Measurements from ENCODE around the gene FAM124A. TPM values are rescaled to one million over a fixed set of nuclear protein-coding genes. Genes with fewer than 3 reads are reported as not detected.

Gene FAM124A
- total RNA-seq, 2 experiments from 2014 or later = 0.44 TPM; not detected in 1

DNA sequence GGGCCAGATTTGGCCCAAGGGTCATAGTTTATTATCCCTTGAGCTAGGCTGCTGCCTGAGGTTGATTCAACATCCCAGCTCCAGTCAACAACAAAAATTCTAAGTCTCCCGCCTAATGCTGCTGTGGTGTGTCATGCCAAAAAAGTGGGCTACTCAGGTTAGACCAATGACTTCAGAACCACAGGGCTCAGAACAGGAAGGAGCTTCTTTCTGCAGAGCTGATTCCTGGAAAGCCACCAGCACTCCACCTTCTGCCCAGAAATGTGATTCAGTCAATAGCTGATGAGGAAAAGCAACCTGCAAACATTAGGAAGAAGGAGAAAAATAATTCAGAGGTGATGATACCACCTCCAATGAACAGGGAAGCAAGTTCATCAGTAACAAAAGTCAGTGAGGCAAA, 61.2 kb downstream of the FAM124A start:
- ChIA-PET POLR2A (interaction anchor here (0.6 kb wide), 2 partner anchors 21 to 1992 kb away, joined by 3 to 4 read pairs; no protein-coding TSS in a partner anchor), CTCF (ENCODE audit: unreplicated experiment) (interaction anchor here (0.6 to 1.1 kb wide), 2 partner anchors 37 to 158 kb away, joined by 3 to 5 read pairs; no protein-coding TSS in a partner anchor)
- Histone ChIP-seq H4K20me1 (ENCODE audit: insufficient read depth, low read length) (no peaks in the 10 kb centered on the region), H3K4me3 (ENCODE audit: low read depth, low read length, poor library complexity, severe bottlenecking) (no peak overlapping the region), H3K9me2 (ENCODE audit: insufficient read depth, low read length) (no peaks in the 10 kb centered on the region), H3K36me3 (ENCODE audit: insufficient read depth, low read length) (no peaks in the 10 kb centered on the region), H3K27ac (ENCODE audit: low read depth, low read length, poor library complexity, severe bottlenecking) (no peak overlapping the region), H3K4me1 (ENCODE audit: insufficient read depth, low read length, poor library complexity, severe bottlenecking) (no peaks in the 10 kb centered on the region), H2AFZ (ENCODE audit: low read length) (no peak overlapping the region), H3K4me2 (ENCODE audit: low read length) (no peak overlapping the region), H3K9me3 (ENCODE audit: low read length) (no peaks in the 10 kb centered on the region), H3K79me2 (ENCODE audit: insufficient read depth, low read depth, low read length) (no peaks in the 10 kb centered on the region)
- no TSS peak for BruUV-seq (replicated peaks)
- TF ChIP-seq EZH2phosphoT487 (IDR thresholded peaks at IDR 0.05; ENCODE audit: borderline replicate concordance, low read depth, low read length) = no peak
- TF ChIP-seq, protein P1, sequence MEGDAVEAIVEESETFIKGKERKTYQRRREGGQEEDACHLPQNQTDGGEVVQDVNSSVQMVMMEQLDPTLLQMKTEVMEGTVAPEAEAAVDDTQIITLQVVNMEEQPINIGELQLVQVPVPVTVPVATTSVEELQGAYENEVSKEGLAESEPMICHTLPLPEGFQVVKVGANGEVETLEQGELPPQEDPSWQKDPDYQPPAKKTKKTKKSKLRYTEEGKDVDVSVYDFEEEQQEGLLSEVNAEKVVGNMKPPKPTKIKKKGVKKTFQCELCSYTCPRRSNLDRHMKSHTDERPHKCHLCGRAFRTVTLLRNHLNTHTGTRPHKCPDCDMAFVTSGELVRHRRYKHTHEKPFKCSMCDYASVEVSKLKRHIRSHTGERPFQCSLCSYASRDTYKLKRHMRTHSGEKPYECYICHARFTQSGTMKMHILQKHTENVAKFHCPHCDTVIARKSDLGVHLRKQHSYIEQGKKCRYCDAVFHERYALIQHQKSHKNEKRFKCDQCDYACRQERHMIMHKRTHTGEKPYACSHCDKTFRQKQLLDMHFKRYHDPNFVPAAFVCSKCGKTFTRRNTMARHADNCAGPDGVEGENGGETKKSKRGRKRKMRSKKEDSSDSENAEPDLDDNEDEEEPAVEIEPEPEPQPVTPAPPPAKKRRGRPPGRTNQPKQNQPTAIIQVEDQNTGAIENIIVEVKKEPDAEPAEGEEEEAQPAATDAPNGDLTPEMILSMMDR (conservative IDR thresholded peaks at IDR 0.05; ENCODE audit: low read length) = no peak
- intact Hi-C loops (cut with micrococcal nuclease; ENCODE audit: unreplicated experiment) = no loop called here
- no peak for DNase-seq (ENCODE audit: low spot score)

DNA sequence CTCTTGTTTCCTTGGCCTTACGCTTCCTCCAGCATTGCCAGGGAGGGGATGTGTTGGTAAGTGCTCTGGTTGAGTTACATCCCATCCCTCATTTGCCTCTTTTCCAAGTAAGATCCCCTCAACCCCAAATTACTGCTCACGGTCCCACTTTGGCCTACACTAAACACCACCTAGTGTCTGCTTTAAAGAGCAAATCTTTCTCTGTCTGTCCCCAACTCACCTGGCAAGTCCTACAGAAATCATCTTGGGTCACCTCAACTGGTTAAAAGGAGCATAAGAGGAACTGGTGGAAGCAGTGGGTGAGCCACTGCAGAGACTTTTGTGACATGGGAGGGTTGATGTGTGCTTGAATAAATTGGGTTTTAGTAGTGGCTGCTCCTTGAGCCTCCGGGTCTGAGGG, 62.1 kb downstream of the FAM124A start:
- intact Hi-C loops (cut with micrococcal nuclease; ENCODE audit: unreplicated experiment) = no loop called here
- no peak for TF ChIP-seq EZH2phosphoT487 (IDR thresholded peaks at IDR 0.05; ENCODE audit: borderline replicate concordance, low read depth, low read length)
- TF ChIP-seq, protein P1 (conservative IDR thresholded peaks at IDR 0.05; ENCODE audit: low read length) = peak; percentile 39; the same call in 1 of the 2 replicates
- H3K27ac ChIP-seq (ENCODE audit: low read depth, low read length, poor library complexity, severe bottlenecking) = no peak overlapping the region

More for the DNA sequence above, 62.1 kb downstream of the FAM124A start:
- no TSS peak for BruUV-seq (replicated peaks)
- Histone ChIP-seq H3K4me3 (ENCODE audit: low read depth, low read length, poor library complexity, severe bottlenecking) (no peak overlapping the region), H3K36me3 (ENCODE audit: insufficient read depth, low read length) (no peaks in the 10 kb centered on the region), H3K79me2 (ENCODE audit: insufficient read depth, low read depth, low read length) (no peaks in the 10 kb centered on the region), H2AFZ (ENCODE audit: low read length) (no peak overlapping the region), H3K4me1 (ENCODE audit: insufficient read depth, low read length, poor library complexity, severe bottlenecking) (no peaks in the 10 kb centered on the region), H3K9me2 (ENCODE audit: insufficient read depth, low read length) (no peaks in the 10 kb centered on the region), H3K9me3 (ENCODE audit: low read length) (no peaks in the 10 kb centered on the region), H3K4me2 (ENCODE audit: low read length) (no peak overlapping the region), H4K20me1 (ENCODE audit: insufficient read depth, low read length) (no peaks in the 10 kb centered on the region)
- POLR2A ChIA-PET = interaction anchor here (0.5 to 0.7 kb wide), 3 partner anchors 127 to 532 kb away, joined by 3 to 4 read pairs (median 3); no protein-coding TSS in a partner anchor
- DNase-seq (ENCODE audit: low spot score) = peak; percentile 5
- CTCF ChIA-PET (ENCODE audit: unreplicated experiment) = interaction anchor here (0.6 kb wide), 1 partner anchor 132 kb away, joined by 4 read pairs; no protein-coding TSS in a partner anchor

Measured in OCI-LY7 (cell line).